Activated CD4-positive, alpha-beta T cell treated with anti-CD3 and anti-CD28 coated beads, Interleukin-2, amount 50 U/mL, for 24 hours (primary cell): ENCODE data around the gene ELFN1.

Source experiments
- DNase-seq, 2 donors: peaks; one replicate each; pipeline ENCODE4 v3.0.0-alpha.2; 2020; ENCODE audit warnings: low read depth in 1 of 2, low spot score in 1 of 2

Gene ELFN1

DNA sequence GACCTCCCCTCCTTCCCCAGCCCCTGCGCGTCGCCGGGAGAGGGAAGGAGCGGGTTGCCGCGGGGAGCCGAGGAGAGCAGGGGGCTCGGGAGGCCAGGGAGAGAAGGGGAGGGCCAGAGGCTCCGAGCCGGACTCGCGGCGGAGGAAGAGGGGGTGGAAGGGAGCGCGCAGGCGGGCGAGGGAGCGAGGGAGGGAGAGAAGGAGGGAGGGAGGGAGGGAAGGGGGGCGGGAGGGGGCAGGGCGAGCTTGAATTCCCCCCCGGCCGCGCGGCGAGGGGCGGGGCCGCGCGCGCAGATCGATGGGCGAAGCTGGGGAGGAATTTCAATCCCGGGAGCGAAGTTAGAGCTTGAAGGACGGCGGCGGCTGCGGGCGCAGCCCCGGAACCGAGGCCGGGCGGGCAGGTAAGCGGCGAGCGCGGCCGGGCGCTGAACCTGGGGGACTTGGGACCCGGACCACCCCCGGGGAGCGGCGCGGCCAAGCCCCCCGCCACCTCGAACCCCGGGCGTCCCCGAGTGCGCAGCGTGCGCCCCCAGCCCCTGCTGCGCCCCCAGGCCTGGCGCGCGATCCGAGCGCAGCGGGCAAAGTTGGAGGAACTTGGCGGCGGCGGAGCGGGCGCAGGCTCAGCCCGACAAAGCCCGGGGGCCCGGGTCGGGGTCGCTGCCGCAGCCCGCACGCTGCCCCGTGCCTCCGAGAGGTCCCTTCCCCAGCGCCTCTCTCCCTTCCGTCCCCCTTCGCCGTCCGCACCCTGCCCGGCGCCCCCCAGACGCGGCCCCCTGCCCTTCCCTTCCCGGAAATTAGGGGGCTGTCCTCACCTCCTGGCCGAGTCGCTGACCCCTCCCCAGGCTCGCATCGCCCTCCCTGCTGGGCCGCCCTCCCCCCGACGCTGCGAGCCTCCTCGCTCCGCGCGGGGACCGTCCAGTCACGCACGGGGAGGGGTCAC, at the start of gene ELFN1:
Gene ELFN1, plus strand, starts transcription at position 324 of the 940 bp plus-strand sequence. CDS start 74,320 bp downstream, outside the sequence.
- DNase-seq, result no peak

GRCh38 chr7:1620835-1621234, 49.2 kb upstream of the ELFN1 start:
- DNase-seq, result no peak

GRCh38 chr7:1621718-1622117, 48.4 kb upstream of the ELFN1 start:
- no peak for DNase-seq

DNA sequence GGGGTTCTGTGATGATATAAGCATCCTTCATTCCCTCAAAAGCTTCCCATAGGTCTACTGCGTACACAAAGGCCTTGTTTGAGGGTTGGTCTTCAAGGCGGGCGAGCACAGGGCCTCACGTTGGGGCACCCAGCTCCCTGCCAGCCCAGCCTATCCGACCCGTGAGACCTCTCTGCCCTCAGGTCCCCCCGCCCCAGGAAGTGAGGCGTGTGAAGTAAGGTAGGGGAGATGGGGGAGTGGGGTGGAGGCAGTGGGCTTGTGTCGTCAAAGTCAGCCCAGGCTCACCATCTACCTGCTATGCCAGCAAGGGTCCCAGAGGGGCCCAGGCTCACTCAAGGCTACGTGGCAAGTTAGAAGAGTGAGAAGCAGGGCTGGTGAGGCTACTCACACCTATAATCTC, 47.6 kb upstream of the ELFN1 start:
- no peak for DNase-seq

- DNase-seq, result no peak
Measured at GRCh38 chr7:1623810-1624209, 46.3 kb upstream of the ELFN1 start.

GRCh38 chr7:1624999-1625927, 44.8 kb upstream of the ELFN1 start:
- no peak for DNase-seq

DNA sequence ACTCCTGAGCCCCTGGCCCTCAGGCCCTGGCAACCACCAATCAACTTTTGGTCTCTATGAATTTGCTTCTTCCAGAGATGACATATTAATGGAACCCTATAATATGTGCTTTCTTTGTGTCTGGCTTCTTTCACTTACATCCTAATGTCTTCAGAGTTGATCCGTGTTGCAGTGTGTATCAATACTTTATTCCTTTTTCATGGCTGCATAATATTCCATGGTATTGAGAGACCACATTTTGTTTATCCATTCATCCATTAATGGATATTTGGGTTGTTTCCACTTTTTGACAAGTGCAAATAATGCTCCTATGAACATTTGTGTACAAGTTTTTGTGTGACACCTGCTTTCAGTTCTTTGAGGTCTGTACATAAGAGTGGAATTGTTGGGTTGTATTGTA, 43.3 kb upstream of the ELFN1 start:
- no peak for DNase-seq

GRCh38 chr7:1630700-1631336, 39.3 kb upstream of the ELFN1 start:
- no peak for DNase-seq

- DNase-seq, result no peak
Measured at GRCh38 chr7:1631678-1632077, 38.4 kb upstream of the ELFN1 start.

DNA sequence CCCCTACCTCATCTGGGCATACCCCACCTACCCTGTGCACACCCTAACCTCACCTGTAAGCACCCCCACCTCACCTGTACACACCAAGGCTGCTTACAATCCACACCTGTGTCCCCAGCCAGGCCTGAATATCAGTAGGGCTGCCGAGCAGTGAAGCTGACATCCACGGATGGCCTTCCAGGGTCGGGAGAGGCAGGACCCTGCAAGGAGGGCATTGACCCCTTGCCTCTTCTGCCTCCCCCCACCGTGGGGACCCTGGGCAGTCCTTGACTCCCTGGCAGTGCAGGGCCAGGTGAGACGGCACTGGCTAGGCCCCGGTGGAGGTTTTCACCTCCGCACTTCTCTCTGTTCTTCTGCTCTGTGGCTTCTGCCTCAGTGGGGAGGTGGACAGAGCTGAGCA, 37.6 kb upstream of the ELFN1 start:
- no peak for DNase-seq

GRCh38 chr7:1632916-1633785, 36.9 kb upstream of the ELFN1 start:
- DNase-seq, result no peak

- no peak for DNase-seq
Measured at GRCh38 chr7:1635401-1635800, 34.7 kb upstream of the ELFN1 start.

DNA sequence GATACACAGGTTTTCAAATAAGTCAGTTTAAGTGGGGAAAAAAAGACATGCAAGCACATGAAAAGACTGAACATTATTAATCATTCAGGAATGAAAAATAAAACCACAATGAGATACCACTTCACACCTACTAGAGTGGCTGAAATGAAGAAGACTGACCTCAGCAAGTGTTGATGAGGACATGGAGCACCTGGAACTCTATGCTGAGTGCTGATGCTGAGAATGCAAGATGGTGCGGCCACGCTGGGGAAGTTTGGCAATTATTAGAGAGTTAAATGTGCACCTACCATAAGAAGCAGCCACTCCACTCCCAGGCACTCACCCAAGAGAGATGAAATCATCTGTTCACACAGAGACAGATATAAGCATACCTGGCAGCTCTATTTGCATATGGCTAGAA, 32.9 kb upstream of the ELFN1 start:
- no peak for DNase-seq

DNA sequence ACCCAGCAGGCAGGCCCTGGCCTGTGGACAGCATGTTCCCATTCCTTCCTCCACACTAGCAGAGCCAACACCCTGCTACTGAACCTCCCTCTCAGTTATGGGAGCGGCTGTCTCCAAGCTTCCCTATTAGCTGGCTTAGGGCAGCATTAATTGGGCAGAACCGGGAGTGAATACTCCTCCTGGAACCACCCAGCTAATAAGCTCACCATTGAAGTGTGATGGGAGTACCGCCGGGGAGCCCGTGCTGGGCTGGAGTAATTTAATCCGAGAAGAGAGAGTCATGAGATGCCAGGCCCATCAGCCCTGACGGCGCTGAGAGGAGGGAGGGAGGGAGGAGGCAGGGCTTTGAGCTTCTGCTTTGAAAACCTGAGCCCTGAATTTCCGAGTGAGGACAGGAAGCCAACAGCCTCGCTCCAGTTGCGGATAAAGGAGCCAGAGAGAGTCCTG, 31.8 kb upstream of the ELFN1 start:
- DNase-seq, result no peak

GRCh38 chr7:1639071-1639470, 31.0 kb upstream of the ELFN1 start:
- no peak for DNase-seq

DNA sequence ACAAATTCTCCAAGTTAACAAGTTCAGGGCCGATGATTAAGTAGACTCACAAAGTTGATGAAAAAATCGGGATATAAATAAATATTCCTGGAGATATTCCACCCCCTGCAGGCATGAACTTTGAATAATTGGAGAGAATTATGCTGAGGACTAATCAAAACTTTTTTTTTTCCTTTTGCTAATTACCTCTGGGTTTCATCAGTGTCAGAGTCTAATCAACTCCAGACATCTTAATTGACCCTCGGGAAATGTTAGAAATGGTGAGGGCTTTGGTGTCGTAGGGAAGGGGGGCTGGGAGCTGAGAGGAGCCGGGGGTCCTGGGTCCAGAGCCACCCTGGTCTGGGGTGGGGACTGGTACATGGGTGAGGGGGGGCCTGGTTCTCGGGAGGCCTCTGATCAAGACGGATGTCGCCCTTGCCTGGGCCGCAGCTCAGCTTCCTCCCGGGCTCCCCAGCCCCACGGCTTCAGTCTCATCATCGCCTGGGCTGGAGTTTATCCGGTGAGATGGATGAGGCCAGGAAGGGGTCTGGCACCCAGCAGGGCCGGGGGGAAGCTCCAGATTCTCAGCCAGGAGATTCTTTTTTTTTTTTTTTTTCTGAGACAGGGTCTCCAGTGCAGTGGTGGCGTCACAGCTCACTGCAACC, 30.4 kb upstream of the ELFN1 start:
- no peak for DNase-seq

DNA sequence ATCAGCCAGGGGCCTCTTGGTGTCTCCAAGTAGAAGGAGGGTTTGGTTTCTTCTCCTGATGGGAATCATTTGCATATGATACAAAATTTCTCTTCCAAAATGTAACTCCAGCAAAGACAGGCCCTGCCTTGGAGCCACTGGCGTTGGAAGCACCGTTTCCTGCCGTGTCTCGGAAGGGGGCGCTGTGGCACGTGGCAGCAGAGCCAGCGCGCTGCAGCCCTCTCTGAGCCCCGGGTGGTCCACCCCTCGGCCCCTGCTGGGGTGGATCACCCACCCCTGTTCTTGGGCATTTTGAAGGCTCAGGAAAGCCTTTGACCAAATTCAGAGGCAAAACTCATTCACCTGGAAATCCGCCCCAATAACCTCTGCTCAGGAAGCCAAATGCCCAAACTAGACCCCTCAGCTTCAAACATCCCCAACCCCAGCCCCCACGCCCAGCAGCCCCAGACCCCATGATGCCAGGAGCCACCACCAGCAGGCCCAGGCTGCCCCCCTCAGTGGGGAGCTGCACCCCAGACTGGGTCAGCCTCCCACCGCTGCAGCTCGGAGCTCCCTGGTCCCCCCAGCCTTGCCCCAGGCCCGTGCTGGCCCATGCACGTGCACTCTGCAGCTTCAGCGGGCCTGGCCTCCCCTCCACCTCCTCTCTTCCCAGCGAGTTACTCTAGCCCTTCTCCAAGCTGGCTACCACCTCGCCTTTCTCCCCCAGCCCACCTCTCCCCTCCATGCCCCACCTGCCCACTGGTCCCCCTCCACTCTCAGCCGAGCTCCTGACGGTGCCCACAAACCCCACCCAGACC, 29.5 kb upstream of the ELFN1 start:
- no peak for DNase-seq

- DNase-seq, result no peak
Measured at GRCh38 chr7:1641173-1641572, 28.9 kb upstream of the ELFN1 start.

- DNase-seq, result no peak
Measured at GRCh38 chr7:1641661-1642260, 28.3 kb upstream of the ELFN1 start.
